Measurements from ENCODE around the gene ATP6V1C2.

The ATP6V1C2 gene

DNA sequence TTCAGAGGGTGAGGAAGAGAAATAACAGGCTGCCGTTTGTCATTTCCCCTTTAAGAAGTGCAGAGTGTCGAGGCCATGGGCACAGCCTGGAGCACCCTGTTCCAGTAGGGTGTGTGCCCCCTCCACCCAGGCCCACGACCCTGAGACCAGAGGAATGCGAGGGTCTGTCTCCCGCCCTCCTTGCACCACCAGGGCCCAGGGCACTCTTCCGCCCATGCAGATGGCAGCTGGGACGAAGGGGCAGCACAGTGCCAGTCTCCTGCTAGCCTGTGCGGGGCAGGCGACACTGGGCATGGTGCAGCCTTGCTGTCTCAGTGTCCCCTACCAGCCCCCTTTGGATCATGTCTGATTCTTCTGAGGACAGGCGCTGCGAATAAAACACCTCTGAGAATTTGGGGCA, 106.9 kb downstream of the ATP6V1C2 start:
- H3K9me3 ChIP-seq (ENCODE audit: control extremely low read depth in 1 of 5, control insufficient read depth in 4 of 5, insufficient read depth in 2 of 5, low read depth in 1 of 5, low read length in 4 of 5), result peaks cover 0 to 2% (median 0%) of the 10 kb centered on the region in 5 experiments
- DNase-seq, result no peak
- WGBS (ENCODE audit: insufficient coverage), result 76% methylated on average over 9 of the region's 11 CpGs
- no peak overlapping the region for H3K4me3 ChIP-seq (ENCODE audit: control insufficient read depth in 1 of 7, extremely low read depth in 1 of 7, insufficient read depth in 4 of 7, low read depth in 2 of 7, low read length in 6 of 7)
- no peaks in the 10 kb centered on the region for H3K36me3 ChIP-seq (ENCODE audit: control insufficient read depth in 4 of 4, insufficient read depth in 4 of 4, low read length in 3 of 4)
- POLR2A ChIA-PET, result no interaction called here
- CTCF ChIA-PET, result interaction anchor here (5.5 kb wide), 1 partner anchor 12 kb away, joined by 31 read pairs; no protein-coding TSS in a partner anchor
- peaks cover 0 to 35% (median 7%) of the 10 kb centered on the region in 5 experiments for H3K27me3 ChIP-seq (replicated peaks in 2 of 5; ENCODE audit: control insufficient read depth in 4 of 5, insufficient read depth in 5 of 5, low read length in 4 of 5)
- H3K4me1 ChIP-seq (ENCODE audit: control extremely low read depth in 1 of 4, control insufficient read depth in 4 of 4, insufficient read depth in 4 of 4, low read length in 3 of 4), result peaks cover 0 to 4% (median 1%) of the 10 kb centered on the region in 4 experiments
- H3K27ac ChIP-seq (ENCODE audit: insufficient read depth in 1 of 2, low read depth in 1 of 2, low read length in 2 of 2, poor library complexity in 1 of 2, severe bottlenecking in 2 of 2), result no peak overlapping the region

DNA sequence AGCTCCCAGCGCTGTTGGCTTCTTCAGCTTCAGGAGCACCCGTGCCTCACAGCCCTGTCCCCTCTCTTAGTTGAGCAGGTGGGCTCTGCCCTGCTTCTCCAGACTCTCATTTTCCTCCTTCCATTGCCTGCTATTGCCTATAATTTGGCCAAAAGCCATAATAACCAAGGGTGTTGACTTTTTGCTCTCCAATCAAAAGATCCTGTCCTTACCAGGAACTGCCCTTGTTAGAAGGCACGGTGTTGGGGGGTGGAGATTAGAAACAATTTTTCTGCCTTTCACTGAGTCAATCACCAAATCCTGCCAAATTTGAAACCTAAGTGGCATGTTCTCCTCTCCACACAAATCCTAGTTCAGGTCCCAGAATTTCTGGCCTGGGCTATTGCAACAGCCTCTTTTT, 107.9 kb downstream of the ATP6V1C2 start:
- WGBS (ENCODE audit: insufficient coverage), result 95% methylated on average over 2 of the region's 3 CpGs
- Histone ChIP-seq H3K36me3 (ENCODE audit: control insufficient read depth in 4 of 4, insufficient read depth in 4 of 4, low read length in 3 of 4) (no peaks in the 10 kb centered on the region), H3K27me3 (replicated peaks in 2 of 5; ENCODE audit: control insufficient read depth in 4 of 5, insufficient read depth in 5 of 5, low read length in 4 of 5) (peaks cover 0 to 35% (median 9%) of the 10 kb centered on the region in 5 experiments), H3K27ac (ENCODE audit: insufficient read depth in 1 of 2, low read depth in 1 of 2, low read length in 2 of 2, poor library complexity in 1 of 2, severe bottlenecking in 2 of 2) (no peak overlapping the region), H3K4me3 (ENCODE audit: control insufficient read depth in 1 of 7, extremely low read depth in 1 of 7, insufficient read depth in 4 of 7, low read depth in 2 of 7, low read length in 6 of 7) (no peak overlapping the region), H3K4me1 (ENCODE audit: control extremely low read depth in 1 of 4, control insufficient read depth in 4 of 4, insufficient read depth in 4 of 4, low read length in 3 of 4) (peaks cover 0 to 4% (median 1%) of the 10 kb centered on the region in 4 experiments), H3K9me3 (ENCODE audit: control extremely low read depth in 1 of 5, control insufficient read depth in 4 of 5, insufficient read depth in 2 of 5, low read depth in 1 of 5, low read length in 4 of 5) (peaks cover 0 to 2% (median 0%) of the 10 kb centered on the region in 5 experiments)
- POLR2A ChIA-PET, result interaction anchor here (0.6 kb wide), 1 partner anchor 304 kb away, joined by 3 read pairs; a partner anchor contains a TSS
- DNase-seq, result no peak
- CTCF ChIA-PET, result interaction anchor here (0.7 to 5.5 kb wide), 4 partner anchors 9 to 396 kb away, joined by 3 to 31 read pairs (median 5); no protein-coding TSS in a partner anchor

DNA sequence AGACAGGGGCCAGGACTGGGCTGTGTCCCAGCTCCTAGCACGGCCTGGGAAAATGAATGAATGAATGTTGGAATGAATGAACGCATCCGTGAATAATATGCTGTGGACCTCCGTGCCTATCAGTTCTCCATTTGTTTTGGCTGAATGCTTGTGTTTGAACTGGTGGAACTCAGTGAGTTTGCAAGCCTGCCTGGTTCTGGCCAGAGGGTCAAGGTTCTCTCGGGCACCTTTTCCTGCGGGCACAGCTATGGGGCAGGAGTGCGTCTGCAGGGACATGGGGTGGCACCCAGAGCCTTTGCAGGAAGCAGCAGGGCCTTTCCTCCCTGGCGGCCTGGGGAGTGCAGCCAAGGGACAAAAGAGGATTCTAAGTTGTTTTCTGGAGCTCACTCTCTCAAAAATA, 108.8 kb downstream of the ATP6V1C2 start:
- Histone ChIP-seq H3K4me3 (ENCODE audit: control insufficient read depth in 1 of 7, extremely low read depth in 1 of 7, insufficient read depth in 4 of 7, low read depth in 2 of 7, low read length in 6 of 7) (no peak overlapping the region), H3K36me3 (ENCODE audit: control insufficient read depth in 4 of 4, insufficient read depth in 4 of 4, low read length in 3 of 4) (no peaks in the 10 kb centered on the region), H3K9me3 (ENCODE audit: control extremely low read depth in 1 of 5, control insufficient read depth in 4 of 5, insufficient read depth in 2 of 5, low read depth in 1 of 5, low read length in 4 of 5) (peaks cover 0 to 2% (median 0%) of the 10 kb centered on the region in 5 experiments), H3K4me1 (ENCODE audit: control extremely low read depth in 1 of 4, control insufficient read depth in 4 of 4, insufficient read depth in 4 of 4, low read length in 3 of 4) (peaks cover 0 to 6% (median 4%) of the 10 kb centered on the region in 4 experiments), H3K27ac (ENCODE audit: insufficient read depth in 1 of 2, low read depth in 1 of 2, low read length in 2 of 2, poor library complexity in 1 of 2, severe bottlenecking in 2 of 2) (no peak overlapping the region), H3K27me3 (replicated peaks in 2 of 5; ENCODE audit: control insufficient read depth in 4 of 5, insufficient read depth in 5 of 5, low read length in 4 of 5) (peaks cover 0 to 35% (median 9%) of the 10 kb centered on the region in 5 experiments)
- DNase-seq, result no peak
- WGBS (ENCODE audit: insufficient coverage), result 94% methylated on average over 6 of the region's 8 CpGs
- ChIA-PET CTCF (interaction anchor here (0.7 to 5.5 kb wide), 10 partner anchors 9 to 395 kb away, joined by 3 to 31 read pairs (median 7); a partner anchor contains a TSS), POLR2A (no interaction called here)

- POLR2A ChIA-PET, result interaction anchor here (0.7 kb wide), 1 partner anchor 18 kb away, joined by 3 read pairs; the partner anchor contains the start of gene PDIA6
- peaks cover 0 to 10% (median 5%) of the 10 kb centered on the region in 4 experiments for H3K4me1 ChIP-seq (ENCODE audit: control extremely low read depth in 1 of 4, control insufficient read depth in 4 of 4, insufficient read depth in 4 of 4, low read length in 3 of 4)
- no peak overlapping the region for H3K4me3 ChIP-seq (ENCODE audit: control insufficient read depth in 1 of 7, extremely low read depth in 1 of 7, insufficient read depth in 4 of 7, low read depth in 2 of 7, low read length in 6 of 7)
- peaks cover 0 to under 1% (median 0%) of the 10 kb centered on the region in 5 experiments for H3K9me3 ChIP-seq (ENCODE audit: control extremely low read depth in 1 of 5, control insufficient read depth in 4 of 5, insufficient read depth in 2 of 5, low read depth in 1 of 5, low read length in 4 of 5)
- no peak overlapping the region for H3K27ac ChIP-seq (ENCODE audit: insufficient read depth in 1 of 2, low read depth in 1 of 2, low read length in 2 of 2, poor library complexity in 1 of 2, severe bottlenecking in 2 of 2)
- 84% methylated on average over 30 of the region's 30 CpGs for WGBS (ENCODE audit: insufficient coverage)
- peaks cover 0 to 35% (median 9%) of the 10 kb centered on the region in 5 experiments for H3K27me3 ChIP-seq (replicated peaks in 2 of 5; ENCODE audit: control insufficient read depth in 4 of 5, insufficient read depth in 5 of 5, low read length in 4 of 5)
- no peaks in the 10 kb centered on the region for H3K36me3 ChIP-seq (ENCODE audit: control insufficient read depth in 4 of 4, insufficient read depth in 4 of 4, low read length in 3 of 4)
- no peak for DNase-seq
- CTCF ChIA-PET, result interaction anchor here (0.6 to 5.5 kb wide), 14 partner anchors 8 to 374 kb away, joined by 3 to 31 read pairs (median 5); a partner anchor contains a TSS
Measured at GRCh38 chr2:10830641-10831399, 109.4 kb downstream of the ATP6V1C2 start.

DNA sequence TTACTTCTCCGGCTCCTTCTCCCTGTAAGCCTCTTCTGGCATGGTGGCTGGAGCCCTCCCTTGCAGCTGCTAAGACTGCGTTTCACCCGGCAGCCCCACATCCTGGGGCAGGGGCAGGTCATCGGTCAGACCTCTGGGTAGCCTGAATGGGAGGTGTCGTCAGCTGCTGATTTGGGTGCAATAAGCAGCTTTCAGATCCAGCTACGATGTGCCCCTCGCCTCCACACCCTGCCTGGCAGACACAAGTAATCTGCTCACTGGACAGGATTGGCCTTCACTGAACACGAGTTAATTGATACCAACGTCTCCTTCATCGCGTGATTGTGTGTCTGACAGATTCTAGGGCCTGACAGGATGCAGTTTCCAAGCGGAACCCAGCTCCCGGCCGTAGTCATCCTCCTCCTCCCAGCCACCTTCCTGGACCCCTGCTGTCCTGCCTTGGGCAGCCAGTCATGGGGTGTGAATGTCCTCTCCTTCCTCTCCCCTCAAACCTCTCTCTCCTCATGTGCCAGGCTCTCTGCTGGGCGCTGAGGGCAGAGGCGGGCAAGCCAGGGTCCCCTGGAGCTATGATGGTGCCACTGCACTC, 110.1 kb downstream of the ATP6V1C2 start:
- CTCF ChIA-PET, result interaction anchor here (0.6 to 5.5 kb wide), 20 partner anchors 8 to 751 kb away, joined by 3 to 31 read pairs (median 5); partner anchors contain the start of gene KCNF1
- WGBS (ENCODE audit: insufficient coverage), result 72% methylated on average over 13 of the region's 16 CpGs

DNA sequence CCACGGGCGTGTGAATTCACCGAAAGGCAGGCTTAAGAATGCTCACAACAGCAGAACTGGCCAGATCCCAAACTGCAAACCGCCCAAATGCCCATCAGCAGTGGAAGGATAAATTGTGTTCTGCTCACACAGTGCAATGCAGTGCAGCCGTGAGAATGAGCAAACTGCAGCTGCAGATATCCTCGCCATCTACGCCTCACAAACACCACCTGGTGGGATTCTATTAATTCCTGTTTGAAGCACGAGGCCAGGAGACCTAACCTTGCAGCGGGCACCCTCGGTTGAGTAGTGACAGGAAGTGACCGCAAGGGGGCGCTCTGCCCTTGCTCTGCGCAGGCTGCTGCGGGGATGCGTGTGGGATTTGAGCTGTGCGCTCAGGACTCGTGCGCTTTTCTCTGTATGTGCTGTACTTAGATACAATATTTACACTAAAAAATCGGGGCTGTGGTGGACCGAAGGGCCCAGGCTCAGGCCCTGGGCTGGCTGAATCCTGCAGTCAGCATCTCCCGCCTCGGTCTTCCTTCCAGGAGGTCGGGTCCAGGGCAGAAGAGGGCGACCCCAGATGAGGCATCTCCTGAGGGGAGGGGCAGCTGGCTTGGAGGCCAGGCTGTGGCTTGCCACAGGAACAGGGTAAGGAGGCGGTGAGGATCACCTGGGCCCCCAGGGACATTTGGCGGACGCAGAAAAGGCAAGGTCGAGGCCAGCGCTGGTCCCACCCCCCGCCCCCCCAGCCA, 110.9 kb downstream of the ATP6V1C2 start:
- ChIA-PET POLR2A (interaction anchor here (0.6 to 0.9 kb wide), 2 partner anchors 74 to 619 kb away, joined by 3 to 5 read pairs; no protein-coding TSS in a partner anchor), CTCF (interaction anchor here (0.6 to 5.5 kb wide), 28 partner anchors 9 to 750 kb away, joined by 3 to 31 read pairs (median 4); partner anchors contain the start of genes KCNF1 and PDIA6)
- 20% methylated on average over 19 of the region's 30 CpGs for WGBS (ENCODE audit: insufficient coverage)

More for the DNA sequence above, 110.1 kb downstream of the ATP6V1C2 start:
- Histone ChIP-seq H3K27ac (ENCODE audit: insufficient read depth in 1 of 2, low read depth in 1 of 2, low read length in 2 of 2, poor library complexity in 1 of 2, severe bottlenecking in 2 of 2) (no peak overlapping the region), H3K4me3 (ENCODE audit: control insufficient read depth in 1 of 7, extremely low read depth in 1 of 7, insufficient read depth in 4 of 7, low read depth in 2 of 7, low read length in 6 of 7) (no peak overlapping the region), H3K27me3 (replicated peaks in 2 of 5; ENCODE audit: control insufficient read depth in 4 of 5, insufficient read depth in 5 of 5, low read length in 4 of 5) (peaks cover 0 to 35% (median 9%) of the 10 kb centered on the region in 5 experiments), H3K4me1 (ENCODE audit: control extremely low read depth in 1 of 4, control insufficient read depth in 4 of 4, insufficient read depth in 4 of 4, low read length in 3 of 4) (peaks cover 0 to 10% (median 5%) of the 10 kb centered on the region in 4 experiments), H3K36me3 (ENCODE audit: control insufficient read depth in 4 of 4, insufficient read depth in 4 of 4, low read length in 3 of 4) (no peaks in the 10 kb centered on the region), H3K9me3 (ENCODE audit: control extremely low read depth in 1 of 5, control insufficient read depth in 4 of 5, insufficient read depth in 2 of 5, low read depth in 1 of 5, low read length in 4 of 5) (no peaks in the 10 kb centered on the region)
- no peak for DNase-seq
- POLR2A ChIA-PET, result interaction anchor here (0.6 to 0.7 kb wide), 2 partner anchors 19 to 618 kb away, joined by 3 to 5 read pairs; partner anchors contain the start of gene PDIA6

More for the DNA sequence above, 110.9 kb downstream of the ATP6V1C2 start:
- no peak overlapping the region for H3K27ac ChIP-seq (ENCODE audit: insufficient read depth in 1 of 2, low read depth in 1 of 2, low read length in 2 of 2, poor library complexity in 1 of 2, severe bottlenecking in 2 of 2)
- H3K27me3 ChIP-seq (replicated peaks in 2 of 5; ENCODE audit: control insufficient read depth in 4 of 5, insufficient read depth in 5 of 5, low read length in 4 of 5), result peaks cover 0 to 35% (median 9%) of the 10 kb centered on the region in 5 experiments
- H3K4me3 ChIP-seq (ENCODE audit: control insufficient read depth in 1 of 7, extremely low read depth in 1 of 7, insufficient read depth in 4 of 7, low read depth in 2 of 7, low read length in 6 of 7), result no peak overlapping the region
- peaks cover 0 to 10% (median 5%) of the 10 kb centered on the region in 4 experiments for H3K4me1 ChIP-seq (ENCODE audit: control extremely low read depth in 1 of 4, control insufficient read depth in 4 of 4, insufficient read depth in 4 of 4, low read length in 3 of 4)
- no peaks in the 10 kb centered on the region for H3K9me3 ChIP-seq (ENCODE audit: control extremely low read depth in 1 of 5, control insufficient read depth in 4 of 5, insufficient read depth in 2 of 5, low read depth in 1 of 5, low read length in 4 of 5)
- peak; percentile 83 to 92 (median 90) for DNase-seq
- no peaks in the 10 kb centered on the region for H3K36me3 ChIP-seq (ENCODE audit: control insufficient read depth in 4 of 4, insufficient read depth in 4 of 4, low read length in 3 of 4)

Measured in common myeloid progenitor, CD34-positive (primary cell).